ENCODE measurements around the gene MEFV.
A peak's percentile ranks its signal among the peaks of the same experiment; 100 is the strongest.

Gene MEFV

DNA sequence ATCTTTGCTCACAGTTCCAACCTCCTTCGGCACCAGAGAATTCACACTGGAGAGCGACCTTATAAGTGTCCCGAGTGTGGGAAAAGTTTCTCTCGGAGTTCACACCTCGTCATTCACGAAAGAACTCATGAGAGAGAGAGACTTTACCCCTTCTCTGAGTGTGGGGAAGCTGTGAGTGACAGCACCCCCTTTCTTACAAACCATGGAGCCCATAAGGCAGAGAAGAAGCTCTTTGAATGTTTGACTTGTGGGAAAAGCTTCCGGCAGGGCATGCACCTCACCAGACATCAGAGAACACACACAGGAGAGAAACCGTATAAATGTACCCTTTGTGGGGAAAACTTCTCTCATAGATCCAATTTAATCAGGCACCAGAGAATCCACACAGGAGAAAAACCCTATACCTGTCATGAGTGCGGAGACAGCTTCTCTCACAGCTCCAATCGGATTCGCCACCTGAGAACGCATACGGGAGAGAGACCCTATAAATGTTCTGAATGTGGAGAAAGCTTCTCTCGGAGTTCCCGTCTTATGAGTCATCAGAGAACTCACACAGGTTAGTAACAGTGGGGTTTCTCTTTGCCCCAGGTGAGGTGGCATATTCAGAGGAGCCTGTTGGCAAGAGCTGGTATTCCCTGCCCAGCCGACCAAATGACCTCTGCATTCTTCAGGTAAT is 33.7 kb upstream of the MEFV start:
- no peak overlapping the region for H3K27ac ChIP-seq
- TF ChIP-seq, protein P1, sequence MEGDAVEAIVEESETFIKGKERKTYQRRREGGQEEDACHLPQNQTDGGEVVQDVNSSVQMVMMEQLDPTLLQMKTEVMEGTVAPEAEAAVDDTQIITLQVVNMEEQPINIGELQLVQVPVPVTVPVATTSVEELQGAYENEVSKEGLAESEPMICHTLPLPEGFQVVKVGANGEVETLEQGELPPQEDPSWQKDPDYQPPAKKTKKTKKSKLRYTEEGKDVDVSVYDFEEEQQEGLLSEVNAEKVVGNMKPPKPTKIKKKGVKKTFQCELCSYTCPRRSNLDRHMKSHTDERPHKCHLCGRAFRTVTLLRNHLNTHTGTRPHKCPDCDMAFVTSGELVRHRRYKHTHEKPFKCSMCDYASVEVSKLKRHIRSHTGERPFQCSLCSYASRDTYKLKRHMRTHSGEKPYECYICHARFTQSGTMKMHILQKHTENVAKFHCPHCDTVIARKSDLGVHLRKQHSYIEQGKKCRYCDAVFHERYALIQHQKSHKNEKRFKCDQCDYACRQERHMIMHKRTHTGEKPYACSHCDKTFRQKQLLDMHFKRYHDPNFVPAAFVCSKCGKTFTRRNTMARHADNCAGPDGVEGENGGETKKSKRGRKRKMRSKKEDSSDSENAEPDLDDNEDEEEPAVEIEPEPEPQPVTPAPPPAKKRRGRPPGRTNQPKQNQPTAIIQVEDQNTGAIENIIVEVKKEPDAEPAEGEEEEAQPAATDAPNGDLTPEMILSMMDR (conservative IDR thresholded peaks at IDR 0.05): no peak

DNA sequence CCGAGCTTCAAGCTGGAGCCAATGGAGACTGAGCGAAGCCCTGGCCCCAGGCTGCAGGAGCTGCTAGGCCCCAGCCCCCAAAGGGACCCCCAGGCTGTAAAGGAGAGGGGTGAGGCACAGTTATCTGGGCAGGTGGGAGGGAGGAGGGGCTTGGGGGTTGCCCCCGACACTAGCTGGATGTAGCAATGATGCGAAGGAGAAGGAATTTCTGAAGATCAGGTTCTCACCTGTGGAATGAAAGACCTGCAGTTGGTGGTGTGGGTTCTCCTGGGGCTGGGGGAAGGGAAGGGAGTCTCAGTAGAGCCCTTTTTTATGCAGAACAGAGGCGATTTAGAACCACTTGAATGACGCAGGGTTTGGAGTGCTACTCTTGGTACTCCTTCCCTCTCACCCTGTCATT is 28.7 kb upstream of the MEFV start:
- TF ChIP-seq, protein P1 (conservative IDR thresholded peaks at IDR 0.05): no peak
- peak overlapping the region; percentile 93; the same call in 1 of the 2 replicates for H3K27ac ChIP-seq

DNA sequence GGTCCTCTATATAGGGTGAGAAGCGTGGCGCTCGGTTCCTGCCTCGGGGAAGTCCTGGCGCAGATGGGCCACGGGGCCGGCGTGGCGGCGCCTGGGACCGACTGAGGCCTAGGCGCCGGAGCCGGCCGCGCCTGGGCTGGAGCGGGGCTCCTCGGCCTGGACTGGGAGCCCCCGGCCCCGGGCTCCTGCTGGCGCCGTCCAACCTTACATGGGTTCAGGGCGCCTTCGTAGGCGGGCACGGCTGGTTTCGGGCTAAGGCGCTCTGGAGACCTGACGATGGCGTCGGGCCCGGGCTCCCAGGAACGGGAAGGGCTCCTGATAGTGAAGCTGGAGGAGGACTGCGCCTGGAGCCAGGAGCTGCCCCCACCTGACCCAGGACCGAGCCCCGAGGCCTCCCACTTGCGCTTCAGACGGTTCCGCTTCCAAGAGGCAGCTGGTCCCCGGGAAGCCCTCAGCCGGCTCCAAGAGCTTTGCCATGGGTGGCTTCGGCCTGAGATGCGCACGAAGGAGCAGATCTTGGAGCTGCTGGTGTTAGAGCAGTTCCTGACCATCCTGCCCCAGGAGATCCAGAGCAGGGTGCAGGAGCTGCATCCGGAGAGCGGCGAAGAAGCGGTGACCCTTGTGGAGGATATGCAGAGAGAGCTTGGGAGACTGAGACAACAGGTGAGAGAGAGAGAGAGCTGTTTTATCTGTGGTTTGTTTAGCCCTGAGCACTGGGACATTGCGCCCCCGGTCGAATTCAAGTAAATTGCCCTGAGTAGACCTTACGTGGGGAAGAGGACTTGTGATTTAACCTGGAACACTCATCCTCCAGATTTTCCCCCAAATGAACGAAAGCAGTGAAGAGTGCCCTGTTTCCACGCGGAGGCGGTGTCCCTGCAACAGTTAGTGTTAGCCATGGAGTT is 27.4 kb upstream of the MEFV start:
- peak overlapping the region; percentile 93 for H3K27ac ChIP-seq
- TF ChIP-seq, protein P1 (conservative IDR thresholded peaks at IDR 0.05): no peak

GRCh38 chr16:3282730-3283542 is 26.5 kb upstream of the MEFV start, which contains the start of gene ZNF263:
ZNF263 (plus strand) TSS chr16:3283491; CDS start chr16:3283819, 328 bp downstream.
- H3K27ac ChIP-seq: peak within 1 kb of the TSS; percentile 93
- TF ChIP-seq, protein P1 (conservative IDR thresholded peaks at IDR 0.05): no peak

GRCh38 chr16:3282103-3282729 is 25.8 kb upstream of the MEFV start:
- peak overlapping the region; percentile 93 for H3K27ac ChIP-seq
- TF ChIP-seq, protein P1 (conservative IDR thresholded peaks at IDR 0.05): no peak

DNA sequence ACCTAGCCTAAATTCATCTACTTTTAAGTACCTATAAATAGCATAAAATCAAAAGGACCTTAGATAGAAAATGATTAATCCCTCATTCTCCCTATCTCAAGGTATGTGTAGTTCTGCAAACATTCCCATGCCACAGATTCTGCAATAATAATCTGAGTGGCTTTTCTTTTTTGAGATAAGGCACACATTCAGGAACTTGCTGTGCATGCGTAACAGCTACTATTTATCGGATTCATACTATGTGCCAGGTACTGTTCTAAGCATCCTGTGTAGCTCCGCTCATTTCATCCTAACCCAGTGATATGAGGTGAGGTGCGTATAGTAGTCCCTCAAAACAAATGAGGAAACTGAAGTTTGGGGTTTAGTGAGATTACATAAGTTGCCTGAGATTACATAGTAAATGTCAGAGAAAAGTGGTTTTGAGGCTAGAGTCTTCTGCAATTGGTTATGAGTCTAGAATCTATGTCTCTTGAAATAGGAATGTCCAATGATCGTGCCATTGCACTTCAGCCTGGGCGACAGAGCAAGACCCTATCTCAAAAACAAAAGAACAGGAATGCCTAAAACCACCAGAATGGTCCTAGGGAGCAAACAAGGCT is 24.9 kb upstream of the MEFV start:
- TF ChIP-seq, protein P1 (conservative IDR thresholded peaks at IDR 0.05): no peak
- peak overlapping the region; percentile 93 for H3K27ac ChIP-seq

Measured in VCaP (cell line).